Stimulated activated CD8-positive, alpha-beta memory T cell treated with anti-CD3 and anti-CD28 coated beads, Interleukin-15, amount 100 ng/mL, for 24 hours (primary cell): ENCODE data around the gene MINAR1.
"Not testable (repeated sequence)": the region's sequence is repeated elsewhere in the genome, so short reads cannot be mapped to it uniquely, and the experiment has no call there.

Source experiments
- DNase-seq: peaks from one replicate; pipeline ENCODE4 v3.0.0-alpha.2; 2020; ENCODE audit warnings: low read depth

MINAR1 gene, protein sequence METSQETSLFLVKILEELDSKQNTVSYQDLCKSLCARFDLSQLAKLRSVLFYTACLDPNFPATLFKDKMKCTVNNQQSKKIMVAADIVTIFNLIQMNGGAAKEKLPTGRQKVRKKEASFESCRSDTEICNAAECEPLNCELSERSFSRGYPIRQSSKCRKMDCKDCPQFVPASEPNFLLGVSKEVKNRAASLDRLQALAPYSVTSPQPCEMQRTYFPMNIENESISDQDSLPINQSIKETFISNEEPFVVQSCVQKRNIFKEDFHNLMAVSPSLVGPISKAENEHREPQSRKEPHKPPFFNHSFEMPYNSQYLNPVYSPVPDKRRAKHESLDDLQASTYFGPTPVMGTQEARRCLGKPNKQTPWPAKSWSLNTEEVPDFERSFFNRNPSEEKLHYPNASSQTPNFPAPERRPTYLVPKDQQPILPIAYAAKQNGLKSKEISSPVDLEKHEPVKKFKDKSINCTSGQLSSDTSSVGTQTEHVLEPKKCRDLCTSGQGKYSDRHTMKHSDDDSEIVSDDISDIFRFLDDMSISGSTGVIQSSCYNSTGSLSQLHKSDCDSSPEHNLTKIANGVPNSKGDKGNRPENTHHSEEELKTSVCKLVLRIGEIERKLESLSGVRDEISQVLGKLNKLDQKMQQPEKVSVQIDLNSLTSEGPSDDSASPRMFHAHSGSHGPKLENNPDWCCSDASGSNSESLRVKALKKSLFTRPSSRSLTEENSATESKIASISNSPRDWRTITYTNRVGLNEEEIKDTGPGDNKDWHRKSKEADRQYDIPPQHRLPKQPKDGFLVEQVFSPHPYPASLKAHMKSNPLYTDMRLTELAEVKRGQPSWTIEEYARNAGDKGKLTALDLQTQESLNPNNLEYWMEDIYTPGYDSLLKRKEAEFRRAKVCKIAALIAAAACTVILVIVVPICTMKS

DNA sequence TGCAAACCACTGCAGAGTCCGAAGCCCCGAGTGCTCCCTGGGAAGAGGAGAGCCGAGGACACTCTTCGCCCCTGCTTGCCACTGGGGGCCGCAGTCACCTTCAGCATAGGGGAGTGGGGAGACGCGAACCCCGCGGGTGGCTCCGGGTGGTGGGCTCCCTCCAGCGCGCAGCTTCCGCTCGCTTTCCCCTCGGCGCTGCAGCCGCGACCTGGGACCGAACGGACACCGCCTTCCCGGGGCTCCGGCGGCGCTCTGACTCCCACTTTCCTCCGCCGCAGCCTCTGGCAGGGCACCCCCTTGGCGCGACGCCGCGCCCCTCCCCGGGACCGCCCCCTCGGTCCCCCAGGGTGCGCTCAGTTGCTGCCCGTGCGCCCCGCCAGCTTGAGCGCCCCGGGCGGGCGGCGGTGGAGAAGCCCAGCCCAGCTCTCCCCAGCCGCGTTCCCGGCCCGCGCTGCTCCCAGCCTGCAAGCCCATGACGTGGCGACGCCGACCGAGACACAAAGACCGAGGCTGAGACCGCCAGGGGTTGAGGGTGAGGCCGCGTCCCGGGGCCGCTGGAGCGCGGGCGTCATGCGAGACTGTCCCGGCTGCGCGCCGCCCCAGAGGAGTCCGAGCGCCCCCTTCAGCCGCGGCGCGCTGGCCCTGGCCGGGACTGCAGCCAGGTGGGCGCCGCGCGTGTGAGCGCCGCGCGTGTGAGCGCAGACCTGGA, at the start of gene MINAR1:
Gene MINAR1 (plus strand): TSS at position 701 of the 709 bp plus-strand sequence. CDS start 23,812 bp downstream, outside the sequence.
- DNase-seq = no peak

DNA sequence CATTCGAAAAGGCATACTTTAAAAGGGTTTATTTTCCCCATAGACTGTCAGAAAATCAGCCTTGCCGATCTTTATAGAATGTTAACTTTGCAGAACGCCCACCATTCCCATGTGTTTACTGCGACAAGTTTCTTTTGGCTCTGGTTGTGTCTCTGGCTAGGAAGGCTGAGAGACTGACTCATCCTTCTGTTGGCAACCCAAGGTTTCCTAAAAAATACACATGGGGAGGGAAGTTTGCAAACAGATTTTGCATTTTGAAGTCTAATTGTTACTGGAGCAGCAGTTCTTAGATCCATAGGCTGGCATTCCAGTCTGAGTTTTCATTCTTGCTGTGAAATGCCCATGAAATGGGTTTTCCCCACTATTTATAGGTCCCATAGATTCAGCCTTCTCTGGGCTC, 37.9 kb upstream of the MINAR1 start:
- no peak for DNase-seq

DNA sequence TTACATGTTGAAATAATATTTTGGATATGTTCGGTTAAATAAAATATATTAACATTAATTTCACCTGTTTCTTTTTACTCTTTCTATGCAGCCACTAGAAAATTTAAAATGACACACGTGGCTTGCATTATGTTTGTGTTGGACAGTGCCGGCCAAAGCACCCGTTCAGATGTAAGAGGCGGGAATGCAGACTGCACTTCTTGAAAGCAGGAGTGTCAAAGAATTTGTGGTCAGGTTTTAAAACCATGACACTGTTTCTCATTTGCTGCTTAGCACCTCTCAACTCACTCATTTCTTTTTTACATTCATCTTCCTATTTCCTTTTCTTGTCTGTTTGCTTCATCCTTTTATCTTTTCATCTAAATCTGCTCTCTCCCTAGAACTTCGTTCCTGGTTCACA, 35.3 kb upstream of the MINAR1 start:
- no peak for DNase-seq

GRCh38 chr15:79397269-79397910, 34.7 kb upstream of the MINAR1 start:
- no peak for DNase-seq

- no peak for DNase-seq
Observed at GRCh38 chr15:79399606-79400005, 32.5 kb upstream of the MINAR1 start.

DNA sequence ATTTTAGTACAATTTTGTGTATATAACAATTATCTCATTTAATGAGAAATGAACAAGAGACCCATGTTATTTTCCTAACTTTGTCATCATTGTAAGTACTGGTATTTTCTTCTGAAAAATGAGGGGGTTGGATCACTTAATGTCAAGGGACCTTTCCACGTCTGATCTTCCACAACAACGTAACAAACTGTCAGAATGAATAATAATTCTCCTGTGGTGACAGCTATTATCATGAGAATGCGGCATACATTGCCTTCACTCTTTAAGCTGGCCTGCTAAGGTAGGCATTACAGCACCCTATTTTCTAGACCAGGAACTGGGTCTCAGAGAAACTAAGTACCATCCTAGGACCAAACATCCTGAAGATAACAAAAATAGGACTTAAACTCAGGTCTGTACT, 31.5 kb upstream of the MINAR1 start:
- DNase-seq = no peak

DNA sequence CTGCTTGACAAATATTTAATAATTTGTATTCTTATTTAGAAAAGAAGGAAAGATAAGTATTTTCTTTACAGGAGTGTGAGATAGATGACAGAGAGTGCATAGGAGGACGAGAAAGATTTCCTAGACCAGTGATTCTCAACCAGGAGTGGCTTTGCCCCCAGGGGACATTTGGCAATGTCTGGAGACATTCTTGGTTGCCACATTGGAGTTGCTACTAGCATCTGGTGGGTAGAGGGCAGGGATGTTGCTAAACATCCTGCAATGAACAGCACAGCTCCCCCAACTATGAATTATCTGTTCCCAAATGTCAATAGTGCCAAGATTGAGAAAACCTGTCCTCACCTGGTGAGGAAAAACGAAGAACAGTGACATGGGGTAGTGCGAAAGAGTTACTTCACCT, 30.8 kb upstream of the MINAR1 start:
- DNase-seq = no peak

GRCh38 chr15:79402136-79402535, 30.0 kb upstream of the MINAR1 start:
- DNase-seq = no peak

DNA sequence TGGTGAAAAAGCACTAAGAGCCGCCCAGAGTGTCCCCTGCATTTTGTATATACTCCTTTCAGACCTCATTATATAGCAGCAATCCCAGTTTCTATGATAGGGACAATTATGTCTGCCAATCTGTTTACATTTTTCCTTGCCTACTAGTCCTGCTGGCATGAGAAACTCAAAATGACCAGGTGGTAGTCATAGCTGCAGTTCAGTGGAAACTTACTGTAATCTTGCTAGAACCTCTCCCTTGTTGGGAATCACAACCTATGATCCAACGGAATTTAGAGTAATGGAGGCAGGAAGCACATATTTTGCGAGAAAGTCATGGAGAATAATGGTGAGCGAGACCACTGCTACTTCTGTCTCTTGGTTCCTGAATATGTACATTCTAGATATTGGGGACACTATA, 28.6 kb upstream of the MINAR1 start:
- no peak for DNase-seq

DNA sequence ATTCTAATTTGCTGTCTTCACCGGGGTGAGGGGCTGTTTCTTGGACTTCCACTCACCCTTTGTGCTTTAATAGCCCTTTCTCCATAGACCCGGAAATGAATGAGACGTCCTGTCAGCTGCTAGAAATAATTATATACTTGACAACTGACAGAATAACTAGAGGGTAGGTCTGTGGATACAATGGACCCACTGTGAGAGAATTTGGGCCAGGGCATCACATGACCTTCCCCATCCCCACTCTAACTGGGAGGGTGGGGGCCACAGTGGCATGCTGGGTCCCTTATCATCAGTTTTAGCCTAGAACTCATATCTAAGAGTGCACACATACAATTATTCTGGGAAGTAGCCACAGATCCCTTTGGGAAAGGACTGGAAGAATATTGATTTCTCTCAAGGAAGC, 25.9 kb upstream of the MINAR1 start:
- no peak for DNase-seq

- DNase-seq = no peak
Observed at GRCh38 chr15:79408041-79408440, 24.1 kb upstream of the MINAR1 start.

- no peak for DNase-seq
Observed at GRCh38 chr15:79410237-79410636, 21.9 kb upstream of the MINAR1 start.

- DNase-seq = no peak
Observed at GRCh38 chr15:79412010-79412409, 20.1 kb upstream of the MINAR1 start.

DNA sequence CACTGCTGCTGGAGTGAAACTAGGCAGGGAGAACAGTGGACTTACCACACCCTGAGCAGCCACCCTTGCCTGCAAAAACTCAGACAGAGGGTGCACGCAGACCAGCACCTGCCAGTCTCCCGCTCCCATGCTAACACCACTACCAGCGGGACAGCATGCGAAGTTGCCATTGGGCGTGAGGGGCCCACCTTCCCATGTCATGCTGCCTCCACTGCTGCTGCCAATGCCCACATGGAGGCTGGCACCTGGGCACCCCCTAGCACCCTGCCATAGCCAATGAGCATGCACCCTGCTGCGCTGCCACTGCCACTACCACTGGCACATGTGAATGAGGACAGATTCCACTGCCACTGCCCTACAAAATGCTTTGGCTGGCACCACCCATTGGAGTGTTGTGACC, 19.7 kb upstream of the MINAR1 start:
- no peak for DNase-seq

DNA sequence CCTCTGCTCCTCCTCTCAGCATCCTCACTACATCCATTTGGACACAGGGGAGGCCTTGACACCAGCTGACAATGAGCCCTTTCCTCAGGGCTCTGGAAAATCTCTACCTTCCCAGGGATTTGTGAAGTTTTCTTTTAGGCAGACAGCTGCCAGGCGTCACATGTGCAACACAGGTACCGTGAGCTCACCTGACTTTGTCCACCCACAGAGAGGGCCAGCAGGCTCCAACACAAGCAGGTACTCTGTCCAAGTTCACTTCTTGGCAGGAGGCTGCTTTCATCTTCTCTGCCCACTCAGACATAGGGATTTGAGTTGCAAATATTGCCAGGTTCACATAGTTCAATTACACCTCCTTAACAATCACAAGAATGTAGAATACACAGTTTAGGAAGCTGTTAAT, 15.3 kb upstream of the MINAR1 start:
- no peak for DNase-seq

- no peak for DNase-seq
Observed at GRCh38 chr15:79418693-79419279, 13.3 kb upstream of the MINAR1 start.

- DNase-seq = no peak
Observed at GRCh38 chr15:79425591-79426295, 6.4 kb upstream of the MINAR1 start.

GRCh38 chr15:79426899-79427298, 5.2 kb upstream of the MINAR1 start:
- DNase-seq = not testable (repeated sequence)

DNA sequence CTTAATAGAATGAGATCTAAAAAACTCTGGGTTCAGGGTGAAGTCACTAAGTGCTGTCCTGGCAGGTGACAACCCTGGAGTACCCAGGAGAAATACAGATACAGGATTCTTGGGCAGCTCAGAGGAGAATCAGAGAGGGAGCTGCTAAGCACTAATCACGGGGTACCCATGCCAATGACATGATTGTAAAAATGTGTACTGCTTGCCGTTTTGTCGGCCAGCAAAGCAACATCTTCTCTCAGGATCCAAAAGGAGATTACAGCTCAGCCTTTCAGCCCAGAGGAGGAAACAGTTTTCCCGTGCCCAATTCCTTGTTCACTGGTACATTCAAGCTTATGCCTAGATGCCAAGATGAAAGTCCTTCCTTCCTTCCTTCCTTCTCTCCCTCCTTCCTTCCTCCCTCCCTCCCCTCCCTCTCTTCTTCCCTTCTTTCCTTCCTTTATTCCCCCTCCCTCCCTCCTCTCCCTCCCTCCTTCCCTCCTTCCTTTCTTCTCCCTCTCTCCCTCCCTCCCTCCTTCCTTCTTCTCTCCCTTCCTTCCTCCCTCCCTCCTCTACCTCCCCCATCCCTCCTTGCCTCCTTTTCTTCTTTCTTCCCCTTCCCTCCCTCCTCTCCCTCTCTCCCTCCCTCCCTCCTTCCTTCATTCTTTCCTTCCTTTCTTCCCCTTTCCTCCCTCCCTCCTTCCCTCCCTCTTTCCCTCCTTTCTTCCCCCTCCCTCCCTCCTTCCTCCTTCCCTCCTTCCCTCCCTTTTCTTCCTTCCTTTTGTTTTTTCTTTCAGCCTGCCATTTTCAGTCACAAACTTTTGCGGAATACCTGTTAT, 4.1 kb upstream of the MINAR1 start:
- DNase-seq = no peak
